ENCODE results near the gene AJAP1.

The AJAP1 gene

DNA sequence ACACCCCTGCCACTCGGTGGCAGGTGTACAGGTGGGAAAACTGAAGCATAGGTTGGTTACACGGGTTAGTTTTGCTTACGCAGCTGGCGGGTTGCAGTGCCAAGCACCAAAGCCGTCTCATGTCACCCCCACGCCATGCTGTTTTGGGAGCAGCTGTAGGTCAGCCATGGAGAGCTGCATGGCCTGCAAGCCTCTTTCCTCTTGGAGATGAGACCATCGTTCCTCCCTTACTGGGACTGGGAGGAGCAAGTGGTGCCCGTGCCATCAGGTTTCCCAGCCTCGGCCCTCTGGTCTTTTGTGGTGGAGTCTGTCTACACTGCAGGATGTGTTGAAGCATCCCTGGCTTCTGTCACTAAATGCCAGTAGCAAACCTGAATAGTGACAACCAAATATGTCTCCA, 46.9 kb downstream of the AJAP1 start:
- Histone ChIP-seq H3K36me3 (ENCODE audit: control insufficient read depth in 2 of 2, insufficient read depth in 1 of 2, low read length in 2 of 2) (no peaks in the 10 kb centered on the region), H3K9me3 (ENCODE audit: control insufficient read depth, insufficient read depth, low read depth, low read length) (no peaks in the 10 kb centered on the region), H3K4me1 (ENCODE audit: control insufficient read depth, insufficient read depth, low read length) (no peaks in the 10 kb centered on the region), H3K4me3 (ENCODE audit: low read depth, low read length) (no peak overlapping the region), H3K27ac (ENCODE audit: extremely low read depth, low read depth, low read length) (no peak overlapping the region)
- ChIA-PET POLR2A (no interaction called here), CTCF (interaction anchor here (0.6 kb wide), 1 partner anchor 827 kb away, joined by 5 read pairs; no protein-coding TSS in a partner anchor)
- TF ChIP-seq HOXC10 (CRISPR knock-in tag; IDR thresholded peaks at IDR 0.05) (no peak), ZNF112 (tag by site-specific recombination; IDR thresholded peaks at IDR 0.05) (no peak), ZNF16 (tag by site-specific recombination; IDR thresholded peaks at IDR 0.05; ENCODE audit: low read depth) (no peak), ZNF335 (tag by site-specific recombination; conservative IDR thresholded peaks at IDR 0.05) (no peak), ZNF600 (tag by site-specific recombination; IDR thresholded peaks at IDR 0.05) (no peak), ZNF221 (tag by site-specific recombination; IDR thresholded peaks at IDR 0.05; ENCODE audit: borderline replicate concordance) (no peak), ZBTB7A (tag by site-specific recombination; IDR thresholded peaks at IDR 0.05; ENCODE audit: low read depth) (no peak), ZNF777 (tag by site-specific recombination; IDR thresholded peaks at IDR 0.05; ENCODE audit: borderline replicate concordance) (no peak), ZNF248 (tag by site-specific recombination; IDR thresholded peaks at IDR 0.05) (no peak), ZNF768 (tag by site-specific recombination; IDR thresholded peaks at IDR 0.05) (no peak), ZIC2 (tag by site-specific recombination; IDR thresholded peaks at IDR 0.05) (no peak), ZNF302 (tag by site-specific recombination; IDR thresholded peaks at IDR 0.05; ENCODE audit: low read depth) (no peak), ZBTB20 (tag by site-specific recombination; IDR thresholded peaks at IDR 0.05) (no peak)
- TF ChIP-seq, protein P1, sequence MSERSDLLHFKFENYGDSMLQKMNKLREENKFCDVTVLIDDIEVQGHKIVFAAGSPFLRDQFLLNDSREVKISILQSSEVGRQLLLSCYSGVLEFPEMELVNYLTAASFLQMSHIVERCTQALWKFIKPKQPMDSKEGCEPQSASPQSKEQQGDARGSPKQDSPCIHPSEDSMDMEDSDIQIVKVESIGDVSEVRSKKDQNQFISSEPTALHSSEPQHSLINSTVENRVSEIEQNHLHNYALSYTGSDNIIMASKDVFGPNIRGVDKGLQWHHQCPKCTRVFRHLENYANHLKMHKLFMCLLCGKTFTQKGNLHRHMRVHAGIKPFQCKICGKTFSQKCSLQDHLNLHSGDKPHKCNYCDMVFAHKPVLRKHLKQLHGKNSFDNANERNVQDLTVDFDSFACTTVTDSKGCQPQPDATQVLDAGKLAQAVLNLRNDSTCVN (tag by site-specific recombination; optimal IDR thresholded peaks at IDR 0.05) = no peak
- TF ChIP-seq, protein P2, sequence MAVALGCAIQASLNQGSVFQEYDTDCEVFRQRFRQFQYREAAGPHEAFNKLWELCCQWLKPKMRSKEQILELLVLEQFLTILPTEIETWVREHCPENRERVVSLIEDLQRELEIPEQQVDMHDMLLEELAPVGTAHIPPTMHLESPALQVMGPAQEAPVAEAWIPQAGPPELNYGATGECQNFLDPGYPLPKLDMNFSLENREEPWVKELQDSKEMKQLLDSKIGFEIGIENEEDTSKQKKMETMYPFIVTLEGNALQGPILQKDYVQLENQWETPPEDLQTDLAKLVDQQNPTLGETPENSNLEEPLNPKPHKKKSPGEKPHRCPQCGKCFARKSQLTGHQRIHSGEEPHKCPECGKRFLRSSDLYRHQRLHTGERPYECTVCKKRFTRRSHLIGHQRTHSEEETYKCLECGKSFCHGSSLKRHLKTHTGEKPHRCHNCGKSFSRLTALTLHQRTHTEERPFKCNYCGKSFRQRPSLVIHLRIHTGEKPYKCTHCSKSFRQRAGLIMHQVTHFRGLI (tag by site-specific recombination; IDR thresholded peaks at IDR 0.05) = no peak
- TF ChIP-seq, protein P3, sequence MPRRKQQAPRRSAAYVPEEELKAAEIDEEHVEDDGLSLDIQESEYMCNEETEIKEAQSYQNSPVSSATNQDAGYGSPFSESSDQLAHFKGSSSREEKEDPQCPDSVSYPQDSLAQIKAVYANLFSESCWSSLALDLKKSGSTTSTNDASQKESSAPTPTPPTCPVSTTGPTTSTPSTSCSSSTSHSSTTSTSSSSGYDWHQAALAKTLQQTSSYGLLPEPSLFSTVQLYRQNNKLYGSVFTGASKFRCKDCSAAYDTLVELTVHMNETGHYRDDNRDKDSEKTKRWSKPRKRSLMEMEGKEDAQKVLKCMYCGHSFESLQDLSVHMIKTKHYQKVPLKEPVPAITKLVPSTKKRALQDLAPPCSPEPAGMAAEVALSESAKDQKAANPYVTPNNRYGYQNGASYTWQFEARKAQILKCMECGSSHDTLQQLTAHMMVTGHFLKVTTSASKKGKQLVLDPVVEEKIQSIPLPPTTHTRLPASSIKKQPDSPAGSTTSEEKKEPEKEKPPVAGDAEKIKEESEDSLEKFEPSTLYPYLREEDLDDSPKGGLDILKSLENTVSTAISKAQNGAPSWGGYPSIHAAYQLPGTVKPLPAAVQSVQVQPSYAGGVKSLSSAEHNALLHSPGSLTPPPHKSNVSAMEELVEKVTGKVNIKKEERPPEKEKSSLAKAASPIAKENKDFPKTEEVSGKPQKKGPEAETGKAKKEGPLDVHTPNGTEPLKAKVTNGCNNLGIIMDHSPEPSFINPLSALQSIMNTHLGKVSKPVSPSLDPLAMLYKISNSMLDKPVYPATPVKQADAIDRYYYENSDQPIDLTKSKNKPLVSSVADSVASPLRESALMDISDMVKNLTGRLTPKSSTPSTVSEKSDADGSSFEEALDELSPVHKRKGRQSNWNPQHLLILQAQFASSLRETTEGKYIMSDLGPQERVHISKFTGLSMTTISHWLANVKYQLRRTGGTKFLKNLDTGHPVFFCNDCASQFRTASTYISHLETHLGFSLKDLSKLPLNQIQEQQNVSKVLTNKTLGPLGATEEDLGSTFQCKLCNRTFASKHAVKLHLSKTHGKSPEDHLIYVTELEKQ (tag by site-specific recombination; IDR thresholded peaks at IDR 0.05; ENCODE audit: borderline replicate concordance) = no peak
- TF ChIP-seq, protein P4, sequence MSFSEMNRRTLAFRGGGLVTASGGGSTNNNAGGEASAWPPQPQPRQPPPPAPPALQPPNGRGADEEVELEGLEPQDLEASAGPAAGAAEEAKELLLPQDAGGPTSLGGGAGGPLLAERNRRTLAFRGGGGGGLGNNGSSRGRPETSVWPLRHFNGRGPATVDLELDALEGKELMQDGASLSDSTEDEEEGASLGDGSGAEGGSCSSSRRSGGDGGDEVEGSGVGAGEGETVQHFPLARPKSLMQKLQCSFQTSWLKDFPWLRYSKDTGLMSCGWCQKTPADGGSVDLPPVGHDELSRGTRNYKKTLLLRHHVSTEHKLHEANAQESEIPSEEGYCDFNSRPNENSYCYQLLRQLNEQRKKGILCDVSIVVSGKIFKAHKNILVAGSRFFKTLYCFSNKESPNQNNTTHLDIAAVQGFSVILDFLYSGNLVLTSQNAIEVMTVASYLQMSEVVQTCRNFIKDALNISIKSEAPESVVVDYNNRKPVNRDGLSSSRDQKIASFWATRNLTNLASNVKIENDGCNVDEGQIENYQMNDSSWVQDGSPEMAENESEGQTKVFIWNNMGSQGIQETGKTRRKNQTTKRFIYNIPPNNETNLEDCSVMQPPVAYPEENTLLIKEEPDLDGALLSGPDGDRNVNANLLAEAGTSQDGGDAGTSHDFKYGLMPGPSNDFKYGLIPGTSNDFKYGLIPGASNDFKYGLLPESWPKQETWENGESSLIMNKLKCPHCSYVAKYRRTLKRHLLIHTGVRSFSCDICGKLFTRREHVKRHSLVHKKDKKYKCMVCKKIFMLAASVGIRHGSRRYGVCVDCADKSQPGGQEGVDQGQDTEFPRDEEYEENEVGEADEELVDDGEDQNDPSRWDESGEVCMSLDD (tag by site-specific recombination; IDR thresholded peaks at IDR 0.05) = no peak
- TF ChIP-seq, protein P5, sequence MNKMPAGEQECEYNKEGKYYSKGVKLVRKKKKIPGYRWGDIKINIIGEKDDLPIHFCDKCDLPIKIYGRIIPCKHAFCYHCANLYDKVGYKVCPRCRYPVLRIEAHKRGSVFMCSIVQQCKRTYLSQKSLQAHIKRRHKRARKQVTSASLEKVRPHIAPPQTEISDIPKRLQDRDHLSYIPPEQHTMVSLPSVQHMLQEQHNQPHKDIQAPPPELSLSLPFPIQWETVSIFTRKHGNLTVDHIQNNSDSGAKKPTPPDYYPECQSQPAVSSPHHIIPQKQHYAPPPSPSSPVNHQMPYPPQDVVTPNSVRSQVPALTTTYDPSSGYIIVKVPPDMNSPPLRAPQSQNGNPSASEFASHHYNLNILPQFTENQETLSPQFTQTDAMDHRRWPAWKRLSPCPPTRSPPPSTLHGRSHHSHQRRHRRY (tag by site-specific recombination; IDR thresholded peaks at IDR 0.05) = no peak
